Neural progenitor cell (in vitro differentiated cells): Measurements from ENCODE around the gene CAPS2. TPM values are rescaled to one million over a fixed set of nuclear protein-coding genes. Genes with fewer than 3 reads are reported as not detected.

Experiments
- DNase-seq: peaks from one replicate; pipeline ENCODE4 v3.0.0-alpha.2; 2016; ENCODE audit warnings: low spot score
- H2AFZ ChIP-seq: fragments of 200-600 bp; sonication (generic); replicated peaks from 2 replicates; pipeline ENCODE4 v1.6.1; 2016; ENCODE audit warnings: antibody characterized with exemption
- H3F3A ChIP-seq: fragments of 200-600 bp; sonication (generic); 2 replicates; pipeline ENCODE4 v1.6.1; 2016; ENCODE audit warnings: antibody characterized with exemption, low read depth
- H3K27ac ChIP-seq: fragments of 200-600 bp; sonication (generic); 2 replicates; pipeline ENCODE4 v1.5.1; 2016; ENCODE audit warnings: mild to moderate bottlenecking
- H3K27me3 ChIP-seq: fragments of 200-600 bp; sonication (generic); 2 replicates; pipeline ENCODE4 v1.6.1; 2016; ENCODE audit warnings: mild to moderate bottlenecking, moderate library complexity
- H3K36me3 ChIP-seq: fragments of 200-600 bp; sonication (generic); 2 replicates; pipeline ENCODE4 v1.5.1; 2016
- H3K4me1 ChIP-seq: fragments of 200-600 bp; sonication (generic); 2 replicates; pipeline ENCODE4 v1.6.1; 2016; ENCODE audit warnings: mixed run types
- H3K4me2 ChIP-seq: fragments of 200-600 bp; sonication (generic); 2 replicates; pipeline ENCODE4 v1.6.1; 2016
- H3K4me3 ChIP-seq: fragments of 200-600 bp; sonication (generic); 2 replicates; pipeline ENCODE4 v1.5.1; 2016
- H3K79me2 ChIP-seq: fragments of 200-600 bp; sonication (generic); 2 replicates; pipeline ENCODE4 v1.6.1; 2016; ENCODE audit warnings: low read depth
- H3K9ac ChIP-seq: fragments of 200-600 bp; sonication (generic); 2 replicates; pipeline ENCODE4 v1.6.1; 2016
- H3K9me3 ChIP-seq: fragments of 200-600 bp; sonication (generic); 2 replicates; pipeline ENCODE4 v1.5.1; 2016; ENCODE audit warnings: low read depth
- H4K20me1 ChIP-seq: fragments of 200-600 bp; sonication (generic); 2 replicates; pipeline ENCODE4 v1.6.1; 2016; ENCODE audit warnings: low read depth
- H3K27ac Mint-ChIP-seq: 3 replicates; pipeline ENCODE4 v1.8.0; 2021; ENCODE audit warnings: mixed read lengths
- H3K27me3 Mint-ChIP-seq: 2 replicates; pipeline ENCODE4 v1.8.0; 2022; ENCODE audit warnings: low read depth, mild to moderate bottlenecking, inconsistent platforms, moderate library complexity, mixed read lengths; ENCODE audit not compliant: insufficient read depth
- H3K36me3 Mint-ChIP-seq: 3 replicates; pipeline ENCODE4 v1.8.0; 2021; ENCODE audit warnings: mixed read lengths
- H3K4me1 Mint-ChIP-seq: 3 replicates; pipeline ENCODE4 v1.8.0; 2021; ENCODE audit warnings: mixed read lengths
- H3K4me3 Mint-ChIP-seq: 3 replicates; pipeline ENCODE4 v1.8.0; 2021; ENCODE audit warnings: mild to moderate bottlenecking, moderate library complexity, mixed read lengths
- H3K9me3 Mint-ChIP-seq: 3 replicates; pipeline ENCODE4 v1.8.0; 2020; ENCODE audit warnings: mixed read lengths
- EZH2 ChIP-seq: fragments of 200-600 bp; sonication (generic); IDR thresholded peaks from 2 replicates; pipeline ENCODE4 v1.6.1; 2017; ENCODE audit warnings: antibody characterized with exemption, mild to moderate bottlenecking, moderate library complexity
- EZH2phosphoT487 ChIP-seq: fragments of 200-600 bp; sonication (generic); IDR thresholded peaks from 2 replicates; pipeline ENCODE4 v1.6.1; 2017; ENCODE audit warnings: antibody characterized with exemption
- total RNA-seq: library from RNA; depleted of rRNA; stranded (reverse); fragments of >200 nt; gene quantifications from 2 replicates; pipeline ENCODE4 v1.2.3, GENCODE V29; 2015; ENCODE audit warnings: low replicate concordance
- TF ChIP-seq, protein P1 (sequence below): fragments of 200-600 bp; sonication (generic); IDR thresholded peaks from 2 replicates; pipeline ENCODE4 v1.5.1; 2017; ENCODE audit warnings: antibody characterized with exemption, mild to moderate bottlenecking

CAPS2 gene
- total RNA-seq, 1 donor from 2014 or later = 20.1 TPM

DNA sequence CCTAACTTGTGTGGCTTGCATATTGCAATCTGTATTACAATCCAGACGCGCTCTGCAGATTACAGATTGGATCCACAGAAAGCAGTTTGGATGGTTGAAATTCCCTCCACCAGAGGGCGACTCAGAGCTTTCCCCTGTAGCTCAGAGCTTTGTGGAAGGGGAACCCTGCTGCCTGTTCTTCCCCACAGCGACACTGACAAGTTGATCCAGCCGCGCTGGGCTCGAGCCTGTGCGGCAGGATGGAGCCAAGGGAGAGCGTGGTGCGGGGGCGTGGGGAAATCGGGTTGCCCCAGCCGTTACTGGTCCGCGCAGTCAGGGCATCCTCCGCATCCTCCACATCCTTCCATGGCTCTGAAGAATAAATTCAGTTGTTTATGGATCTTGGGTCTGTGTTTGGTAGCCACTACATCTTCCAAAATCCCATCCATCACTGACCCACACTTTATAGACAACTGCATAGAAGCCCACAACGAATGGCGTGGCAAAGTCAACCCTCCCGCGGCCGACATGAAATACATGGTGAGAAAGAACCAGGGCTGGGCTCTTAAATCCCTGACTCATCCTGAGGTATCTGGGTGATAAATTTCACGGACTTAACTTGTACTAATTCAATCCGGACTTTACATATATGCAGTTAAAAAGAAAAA is 4.4 kb upstream of the CAPS2 start, which contains the start of gene GLIPR1L1:
Gene GLIPR1L1, plus strand, starts transcription at position 287 of the 647 bp plus-strand sequence. Its CDS starts 59 bp downstream, at position 346.
- peaks cover 22% of the 10 kb centered on the region for H3K4me1 Mint-ChIP-seq
- peak within 1 kb of the TSS; percentile 93 for H3K27ac Mint-ChIP-seq
- DNase-seq = peak; percentile 95
- TF ChIP-seq, protein P1, sequence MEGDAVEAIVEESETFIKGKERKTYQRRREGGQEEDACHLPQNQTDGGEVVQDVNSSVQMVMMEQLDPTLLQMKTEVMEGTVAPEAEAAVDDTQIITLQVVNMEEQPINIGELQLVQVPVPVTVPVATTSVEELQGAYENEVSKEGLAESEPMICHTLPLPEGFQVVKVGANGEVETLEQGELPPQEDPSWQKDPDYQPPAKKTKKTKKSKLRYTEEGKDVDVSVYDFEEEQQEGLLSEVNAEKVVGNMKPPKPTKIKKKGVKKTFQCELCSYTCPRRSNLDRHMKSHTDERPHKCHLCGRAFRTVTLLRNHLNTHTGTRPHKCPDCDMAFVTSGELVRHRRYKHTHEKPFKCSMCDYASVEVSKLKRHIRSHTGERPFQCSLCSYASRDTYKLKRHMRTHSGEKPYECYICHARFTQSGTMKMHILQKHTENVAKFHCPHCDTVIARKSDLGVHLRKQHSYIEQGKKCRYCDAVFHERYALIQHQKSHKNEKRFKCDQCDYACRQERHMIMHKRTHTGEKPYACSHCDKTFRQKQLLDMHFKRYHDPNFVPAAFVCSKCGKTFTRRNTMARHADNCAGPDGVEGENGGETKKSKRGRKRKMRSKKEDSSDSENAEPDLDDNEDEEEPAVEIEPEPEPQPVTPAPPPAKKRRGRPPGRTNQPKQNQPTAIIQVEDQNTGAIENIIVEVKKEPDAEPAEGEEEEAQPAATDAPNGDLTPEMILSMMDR = peak; percentile 86
- TF ChIP-seq EZH2 = no peak
- H3K27me3 ChIP-seq = no peaks in the 10 kb centered on the region
- peaks cover 3% of the 10 kb centered on the region for H4K20me1 ChIP-seq
- H3K27ac ChIP-seq = no peak within 1 kb of the TSS
- H3K4me1 ChIP-seq = peaks cover 2% of the 10 kb centered on the region
- peak within 1 kb of the TSS; percentile 71 for H2AFZ ChIP-seq
- H3K4me3 Mint-ChIP-seq = peak within 1 kb of the TSS; percentile 83
- peak within 1 kb of the TSS; percentile 46 for H3K4me3 ChIP-seq
- no peak within 1 kb of the TSS for H3K9ac ChIP-seq
- peak within 1 kb of the TSS; percentile 73 for H3K4me2 ChIP-seq
- peaks cover 10% of the 10 kb centered on the region for H3F3A ChIP-seq
- no peaks in the 10 kb centered on the region for H3K36me3 ChIP-seq
- no peaks in the 10 kb centered on the region for H3K36me3 Mint-ChIP-seq
- H3K79me2 ChIP-seq = no peaks in the 10 kb centered on the region
- H3K9me3 Mint-ChIP-seq = peaks cover 7% of the 10 kb centered on the region
- H3K9me3 ChIP-seq = no peaks in the 10 kb centered on the region
- peaks cover 12% of the 10 kb centered on the region for H3K27me3 Mint-ChIP-seq

DNA sequence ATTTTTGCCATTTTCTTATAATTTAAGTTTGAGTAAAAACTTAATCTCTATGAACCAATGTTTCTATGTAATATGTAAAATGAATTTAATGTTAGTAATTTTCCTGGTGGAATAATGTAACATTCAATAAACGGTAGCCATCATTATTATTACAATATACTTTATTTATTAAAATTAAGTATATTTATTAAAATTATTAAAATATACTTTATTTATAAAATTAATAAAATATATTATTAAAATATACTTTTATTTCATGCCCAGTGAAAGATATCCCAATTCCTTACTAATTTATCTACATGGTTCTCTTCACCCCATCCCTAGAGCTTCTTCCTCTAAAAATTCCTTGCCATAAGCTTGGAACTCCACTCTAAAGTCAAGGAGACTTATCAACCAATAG is 2.5 kb downstream of the CAPS2 start:
- Histone ChIP-seq H3K9ac (no peak overlapping the region), H3K4me2 (no peak overlapping the region), H3K36me3 (no peaks in the 10 kb centered on the region), H3K27ac (no peak overlapping the region), H3F3A (peaks cover 17% of the 10 kb centered on the region), H3K27me3 (no peaks in the 10 kb centered on the region), H3K4me1 (peaks cover 6% of the 10 kb centered on the region), H3K9me3 (no peaks in the 10 kb centered on the region), H2AFZ (no peak overlapping the region), H3K4me3 (no peak overlapping the region), H4K20me1 (peaks cover 3% of the 10 kb centered on the region), H3K79me2 (no peaks in the 10 kb centered on the region)
- Mint-ChIP-seq H3K36me3 (no peaks in the 10 kb centered on the region), H3K27ac (no peak overlapping the region), H3K4me3 (no peak overlapping the region), H3K9me3 (no peaks in the 10 kb centered on the region), H3K27me3 (peaks cover 6% of the 10 kb centered on the region), H3K4me1 (peaks cover 24% of the 10 kb centered on the region)
- DNase-seq = no peak
- TF ChIP-seq EZH2 (no peak), EZH2phosphoT487 (no peak)
- TF ChIP-seq, protein P1 = no peak

DNA sequence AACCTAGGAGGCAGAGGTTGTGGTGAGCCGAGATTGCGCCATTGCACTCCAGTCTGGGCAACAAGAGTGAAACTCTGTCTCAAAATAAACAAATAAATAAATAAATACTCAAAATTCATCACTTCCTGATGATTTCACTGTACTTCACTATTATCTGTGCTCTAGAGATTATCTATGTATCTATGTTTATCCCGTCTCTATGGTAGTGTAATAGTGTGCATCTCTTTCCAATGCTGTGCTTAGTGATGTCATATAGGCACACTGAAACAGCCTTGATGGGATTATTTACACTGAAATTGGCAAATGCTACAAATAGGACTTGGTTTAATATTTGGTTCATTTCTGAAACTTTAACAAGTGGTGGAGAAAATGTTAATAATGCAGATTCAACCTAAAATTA is 6.5 kb downstream of the CAPS2 start:
- no peak overlapping the region for H3K27ac Mint-ChIP-seq

More for the DNA sequence above, 6.5 kb downstream of the CAPS2 start:
- Mint-ChIP-seq H3K4me1 (peaks cover 14% of the 10 kb centered on the region), H3K9me3 (no peaks in the 10 kb centered on the region), H3K36me3 (no peaks in the 10 kb centered on the region), H3K4me3 (no peak overlapping the region), H3K27me3 (no peaks in the 10 kb centered on the region)
- Histone ChIP-seq H3K4me2 (no peak overlapping the region), H3K27ac (no peak overlapping the region), H4K20me1 (no peaks in the 10 kb centered on the region), H2AFZ (no peak overlapping the region), H3K79me2 (no peaks in the 10 kb centered on the region), H3K27me3 (no peaks in the 10 kb centered on the region), H3K4me1 (peaks cover 9% of the 10 kb centered on the region), H3K9me3 (no peaks in the 10 kb centered on the region), H3K9ac (no peak overlapping the region), H3F3A (no peaks in the 10 kb centered on the region), H3K36me3 (no peaks in the 10 kb centered on the region), H3K4me3 (no peak overlapping the region)
- no peak for DNase-seq
- TF ChIP-seq, protein P1 = no peak
- no peak for TF ChIP-seq EZH2phosphoT487
- no peak for TF ChIP-seq EZH2
